ENCODE measurements around the gene GRK5. TPM values are rescaled to one million over a fixed set of nuclear protein-coding genes. Genes with fewer than 3 reads are reported as not detected.
"Not testable (repeated sequence)": the region's sequence is repeated elsewhere in the genome, so short reads cannot be mapped to it uniquely, and the experiment has no call there.

The GRK5 gene
- total RNA-seq, 1 experiment from 2014 or later, result 29.0 TPM

DNA sequence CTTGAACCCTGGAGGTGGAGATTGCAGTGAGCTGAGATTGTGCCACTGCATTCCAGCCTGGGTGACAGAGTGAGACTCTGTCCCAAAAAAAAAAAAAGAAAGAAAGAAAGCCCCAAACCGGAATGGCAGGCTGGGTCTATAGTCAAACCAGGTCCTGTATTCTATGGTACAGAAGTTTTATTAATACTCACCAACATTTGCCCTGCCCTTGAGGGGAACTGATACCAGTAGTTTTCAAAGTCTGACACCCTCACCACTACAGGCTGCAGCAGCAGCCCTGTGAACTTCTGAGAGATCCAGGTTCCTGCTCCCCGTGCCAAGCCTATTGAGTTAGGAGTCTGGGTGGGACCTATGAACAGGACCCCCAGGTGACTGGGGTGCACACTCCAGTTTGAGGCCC lies 254.6 kb downstream of the GRK5 start:
- DNase-seq (ENCODE audit: low read depth, low spot score), result no peak
- H3K36me3 ChIP-seq (ENCODE audit: control insufficient read depth, insufficient read depth, low read length), result no peaks in the 10 kb centered on the region
- intact Hi-C loops (cut with micrococcal nuclease; ENCODE audit: unreplicated experiment), result no loop called here
- no peaks in the 10 kb centered on the region for H3K9me3 ChIP-seq (ENCODE audit: control insufficient read depth, insufficient read depth, low read depth, low read length)
- no peak overlapping the region for H3K4me3 ChIP-seq (ENCODE audit: low read depth in 2 of 2, low read length in 2 of 2)
- no peak for ATAC-seq
- ChIA-PET POLR2A (no interaction called here), CTCF (no interaction called here)
- TF ChIP-seq REST (IDR thresholded peaks at IDR 0.05; ENCODE audit: insufficient read depth in 1 of 2, low read depth in 2 of 2, low read length in 1 of 2) (no peak), TCF7L2 (IDR thresholded peaks at IDR 0.05; ENCODE audit: low read depth, low read length) (no peak), SIN3A (IDR thresholded peaks at IDR 0.05; ENCODE audit: borderline replicate concordance, insufficient read depth, low read depth, low read length) (no peak), POLR2AphosphoS5 (IDR thresholded peaks at IDR 0.05; ENCODE audit: low read depth, low read length) (no peak)
- TF ChIP-seq, protein P1, sequence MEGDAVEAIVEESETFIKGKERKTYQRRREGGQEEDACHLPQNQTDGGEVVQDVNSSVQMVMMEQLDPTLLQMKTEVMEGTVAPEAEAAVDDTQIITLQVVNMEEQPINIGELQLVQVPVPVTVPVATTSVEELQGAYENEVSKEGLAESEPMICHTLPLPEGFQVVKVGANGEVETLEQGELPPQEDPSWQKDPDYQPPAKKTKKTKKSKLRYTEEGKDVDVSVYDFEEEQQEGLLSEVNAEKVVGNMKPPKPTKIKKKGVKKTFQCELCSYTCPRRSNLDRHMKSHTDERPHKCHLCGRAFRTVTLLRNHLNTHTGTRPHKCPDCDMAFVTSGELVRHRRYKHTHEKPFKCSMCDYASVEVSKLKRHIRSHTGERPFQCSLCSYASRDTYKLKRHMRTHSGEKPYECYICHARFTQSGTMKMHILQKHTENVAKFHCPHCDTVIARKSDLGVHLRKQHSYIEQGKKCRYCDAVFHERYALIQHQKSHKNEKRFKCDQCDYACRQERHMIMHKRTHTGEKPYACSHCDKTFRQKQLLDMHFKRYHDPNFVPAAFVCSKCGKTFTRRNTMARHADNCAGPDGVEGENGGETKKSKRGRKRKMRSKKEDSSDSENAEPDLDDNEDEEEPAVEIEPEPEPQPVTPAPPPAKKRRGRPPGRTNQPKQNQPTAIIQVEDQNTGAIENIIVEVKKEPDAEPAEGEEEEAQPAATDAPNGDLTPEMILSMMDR (IDR thresholded peaks at IDR 0.05), result no peak
- in situ Hi-C loops (cut with HindIII; ENCODE audit: low pct_unique_long_range_greater_than_20kb, low sequenced_read_pairs), result no loop called here
- no peaks in the 10 kb centered on the region for H3K27me3 ChIP-seq (ENCODE audit: control insufficient read depth, insufficient read depth, low read length)
- no peak overlapping the region for H3K27ac ChIP-seq (ENCODE audit: low read length)
- peaks cover 4% of the 10 kb centered on the region; the same call in 1 of the 2 replicates for H3K4me1 ChIP-seq (ENCODE audit: control insufficient read depth, insufficient read depth, low read length)
- no TSS peak for BruUV-seq (replicated peaks)

DNA sequence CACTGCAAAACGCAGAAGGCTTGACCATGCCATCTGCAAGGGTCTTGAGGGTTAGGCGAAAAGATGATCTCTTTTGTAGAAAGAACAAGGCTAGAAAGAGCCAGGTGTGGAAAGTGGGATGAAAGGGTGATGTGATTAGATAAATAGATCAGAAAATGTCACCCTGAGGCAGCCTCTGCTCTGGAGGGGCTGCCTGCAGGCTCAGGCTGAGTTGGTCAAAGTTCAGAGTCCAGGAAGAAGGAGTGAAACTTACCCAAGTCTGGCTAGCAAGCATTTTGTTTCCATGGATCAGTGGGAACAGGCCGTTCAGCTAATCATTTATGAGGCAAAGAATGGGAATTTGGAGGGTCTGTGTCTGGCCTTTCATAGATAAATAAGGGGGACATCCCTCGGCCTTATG lies 255.4 kb downstream of the GRK5 start:
- ATAC-seq (no peak), DNase-seq (ENCODE audit: low read depth, low spot score) (no peak)
- intact Hi-C loops (cut with micrococcal nuclease; ENCODE audit: unreplicated experiment), result no loop called here
- no peaks in the 10 kb centered on the region for H3K27me3 ChIP-seq (ENCODE audit: control insufficient read depth, insufficient read depth, low read length)
- no peaks in the 10 kb centered on the region for H3K9me3 ChIP-seq (ENCODE audit: control insufficient read depth, insufficient read depth, low read depth, low read length)
- H3K36me3 ChIP-seq (ENCODE audit: control insufficient read depth, insufficient read depth, low read length), result no peaks in the 10 kb centered on the region
- no peak overlapping the region for H3K4me3 ChIP-seq (ENCODE audit: low read depth in 2 of 2, low read length in 2 of 2)
- in situ Hi-C loops (cut with HindIII; ENCODE audit: low pct_unique_long_range_greater_than_20kb, low sequenced_read_pairs), result no loop called here
- CTCF ChIA-PET, result no interaction called here
- no peak for TF ChIP-seq SIN3A (IDR thresholded peaks at IDR 0.05; ENCODE audit: borderline replicate concordance, insufficient read depth, low read depth, low read length)
- TF ChIP-seq REST (IDR thresholded peaks at IDR 0.05; ENCODE audit: insufficient read depth in 1 of 2, low read depth in 2 of 2, low read length in 1 of 2), result no peak
- TF ChIP-seq POLR2AphosphoS5 (IDR thresholded peaks at IDR 0.05; ENCODE audit: low read depth, low read length), result no peak
- TF ChIP-seq, protein P1 (IDR thresholded peaks at IDR 0.05), result no peak
- no peak for TF ChIP-seq TCF7L2 (IDR thresholded peaks at IDR 0.05; ENCODE audit: low read depth, low read length)
- BruUV-seq (replicated peaks), result no TSS peak
- POLR2A ChIA-PET, result no interaction called here
- H3K4me1 ChIP-seq (ENCODE audit: control insufficient read depth, insufficient read depth, low read length), result peaks cover 4% of the 10 kb centered on the region; the same call in 1 of the 2 replicates
- H3K27ac ChIP-seq (ENCODE audit: low read length), result no peak overlapping the region

GRCh38 chr10:119463195-119463594 lies 255.8 kb downstream of the GRK5 start:
- H3K4me3 ChIP-seq (ENCODE audit: low read depth in 2 of 2, low read length in 2 of 2); H3K4me1 ChIP-seq (ENCODE audit: control insufficient read depth, insufficient read depth, low read length); H3K27ac ChIP-seq (ENCODE audit: low read length); CTCF ChIA-PET; ATAC-seq; H3K9me3 ChIP-seq (ENCODE audit: control insufficient read depth, insufficient read depth, low read depth, low read length); H3K36me3 ChIP-seq (ENCODE audit: control insufficient read depth, insufficient read depth, low read length); POLR2A ChIA-PET; intact Hi-C loops (cut with micrococcal nuclease; ENCODE audit: unreplicated experiment); DNase-seq (ENCODE audit: low read depth, low spot score); in situ Hi-C loops (cut with HindIII; ENCODE audit: low pct_unique_long_range_greater_than_20kb, low sequenced_read_pairs); BruUV-seq (replicated peaks); H3K27me3 ChIP-seq (ENCODE audit: control insufficient read depth, insufficient read depth, low read length): not testable (repeated sequence)

All from Panc1 (cell line).